HEK293 (cell line): Measurements from ENCODE around the gene TM7SF3.
A peak's percentile ranks its signal among the peaks of the same experiment; 100 is the strongest.

Experiments
- CTCF ChIA-PET: fragments of 350-600 bp; formaldehyde crosslinking; extraction: SDS; loops from one replicate; lab custom pipeline; 2021; ENCODE audit warnings: antibody characterized with exemption; lab: Yijun Ruan, JAX
- POLR2A ChIA-PET: fragments of 300-600 bp; formaldehyde crosslinking; extraction: SDS; loops from one replicate; lab custom pipeline; 2020; ENCODE audit warnings: antibody characterized with exemption, inconsistent platforms; lab: Yijun Ruan, JAX
- H3K27ac ChIP-seq: fragments of 200-500 bp; sonication (Bioruptor generic); 2 replicates; pipeline ENCODE4 v1.5.1; 2014; ENCODE audit warnings: low read depth, low read length, control low read depth, inconsistent platforms; ENCODE audit errors: extremely low read depth
- H3K36me3 ChIP-seq, 2 experiments: fragments of 200-500 bp in 1 of 2; sonication (Bioruptor generic) in 1 of 2; 1 replicate in 1 of 2; 2 replicates in 1 of 2; pipeline ENCODE4 v1.5.1; 2014 to 2017; ENCODE audit warnings: inconsistent platforms in 2 of 2, low read length in 2 of 2; ENCODE audit not compliant: control insufficient read depth in 2 of 2, insufficient read depth in 1 of 2
- H3K4me1 ChIP-seq: fragments of 200-500 bp; sonication (Bioruptor generic); 2 replicates; pipeline ENCODE4 v1.5.1; 2014; ENCODE audit warnings: mild to moderate bottlenecking, low read length, inconsistent platforms; ENCODE audit not compliant: control insufficient read depth, insufficient read depth
- H3K4me3 ChIP-seq: 2 replicates; pipeline ENCODE4 v1.5.1; 2011; ENCODE audit warnings: low read depth, mild to moderate bottlenecking, control low read depth, low read length, moderate library complexity
- H3K9me3 ChIP-seq: fragments of 200-500 bp; sonication (Bioruptor generic); 2 replicates; pipeline ENCODE4 v1.5.1; 2014; ENCODE audit warnings: low read depth, low read length, inconsistent platforms; ENCODE audit not compliant: control insufficient read depth, insufficient read depth
- GLIS1 ChIP-seq: fragments of 450-650 bp; formaldehyde crosslinking; IDR thresholded peaks from 2 replicates; pipeline ENCODE4 v1.5.1; 2016; ENCODE audit warnings: missing biosample characterization, missing genetic modification characterization
- HIC1 ChIP-seq: fragments of 450-650 bp; formaldehyde crosslinking; IDR thresholded peaks from 2 replicates; pipeline ENCODE4 v1.5.1; 2016; ENCODE audit warnings: missing biosample characterization, missing genetic modification characterization
- HOXC10 ChIP-seq: sonication (generic); formaldehyde crosslinking; IDR thresholded peaks from 2 replicates; pipeline ENCODE4 v1.8.1; 2023; ENCODE audit warnings: mild to moderate bottlenecking, missing genetic modification reagents
- KLF1 ChIP-seq: fragments of 450-650 bp; formaldehyde crosslinking; IDR thresholded peaks from 2 replicates; pipeline ENCODE4 v1.5.1; 2016; ENCODE audit warnings: missing biosample characterization, missing genetic modification characterization
- KLF16 ChIP-seq: fragments of 450-650 bp; formaldehyde crosslinking; IDR thresholded peaks from 2 replicates; pipeline ENCODE4 v1.5.1; 2017; ENCODE audit warnings: missing biosample characterization, missing genetic modification characterization
- KLF7 ChIP-seq: fragments of 450-650 bp; formaldehyde crosslinking; IDR thresholded peaks from 2 replicates; pipeline ENCODE4 v1.5.1; 2016; ENCODE audit warnings: missing biosample characterization, missing genetic modification characterization, borderline replicate concordance
- PRDM6 ChIP-seq: fragments of 450-650 bp; formaldehyde crosslinking; IDR thresholded peaks from 2 replicates; pipeline ENCODE4 v1.5.1; 2017; ENCODE audit warnings: missing biosample characterization, missing genetic modification characterization
- ZBTB44 ChIP-seq: fragments of 450-650 bp; IDR thresholded peaks from 2 replicates; pipeline ENCODE4 v1.5.1; 2018; ENCODE audit warnings: missing biosample characterization, mild to moderate bottlenecking, missing genetic modification characterization
- ZBTB8A ChIP-seq: fragments of 450-650 bp; formaldehyde crosslinking; IDR thresholded peaks from 2 replicates; pipeline ENCODE4 v1.5.1; 2016; ENCODE audit warnings: missing biosample characterization, missing genetic modification characterization
- ZFP69B ChIP-seq: fragments of 450-650 bp; formaldehyde crosslinking; IDR thresholded peaks from 2 replicates; pipeline ENCODE4 v1.5.1; 2016; ENCODE audit warnings: missing biosample characterization, missing genetic modification characterization
- ZNF157 ChIP-seq: fragments of 450-650 bp; formaldehyde crosslinking; IDR thresholded peaks from 2 replicates; pipeline ENCODE4 v1.5.1; 2016; ENCODE audit warnings: missing biosample characterization, missing genetic modification characterization
- ZNF2 ChIP-seq: fragments of 450-650 bp; formaldehyde crosslinking; IDR thresholded peaks from 2 replicates; pipeline ENCODE4 v1.5.1; 2016; ENCODE audit warnings: missing biosample characterization, missing genetic modification characterization
- ZNF202 ChIP-seq: fragments of 450-650 bp; formaldehyde crosslinking; IDR thresholded peaks from 2 replicates; pipeline ENCODE4 v1.5.1; 2016; ENCODE audit warnings: missing biosample characterization, missing genetic modification characterization, borderline replicate concordance
- ZNF211 ChIP-seq: fragments of 450-650 bp; formaldehyde crosslinking; IDR thresholded peaks from 2 replicates; pipeline ENCODE4 v1.5.1; 2016; ENCODE audit warnings: low read depth, missing biosample characterization, missing genetic modification characterization
- ZNF239 ChIP-seq: fragments of 450-650 bp; formaldehyde crosslinking; IDR thresholded peaks from 2 replicates; pipeline ENCODE4 v1.5.1; 2016; ENCODE audit warnings: missing biosample characterization, missing genetic modification characterization
- ZNF350 ChIP-seq: fragments of 450-650 bp; formaldehyde crosslinking; IDR thresholded peaks from 2 replicates; pipeline ENCODE4 v1.5.0; 2017; ENCODE audit warnings: missing biosample characterization, mild to moderate bottlenecking, missing genetic modification characterization
- ZNF37A ChIP-seq: fragments of 450-650 bp; IDR thresholded peaks from 2 replicates; pipeline ENCODE4 v1.5.1; 2018; ENCODE audit warnings: missing biosample characterization, missing genetic modification characterization
- ZNF391 ChIP-seq: fragments of 450-650 bp; formaldehyde crosslinking; IDR thresholded peaks from 2 replicates; pipeline ENCODE4 v1.5.1; 2016; ENCODE audit warnings: low read depth, missing biosample characterization, missing genetic modification characterization, borderline replicate concordance
- ZNF423 ChIP-seq: fragments of 450-650 bp; formaldehyde crosslinking; IDR thresholded peaks from 2 replicates; pipeline ENCODE4 v1.5.1; 2016; ENCODE audit warnings: missing biosample characterization, missing genetic modification characterization
- ZNF488 ChIP-seq: fragments of 450-650 bp; formaldehyde crosslinking; IDR thresholded peaks from 2 replicates; pipeline ENCODE4 v1.5.1; 2016; ENCODE audit warnings: missing biosample characterization, missing genetic modification characterization
- ZNF510 ChIP-seq: fragments of 450-650 bp; formaldehyde crosslinking; IDR thresholded peaks from 2 replicates; pipeline ENCODE4 v1.5.1; 2018; ENCODE audit warnings: mild to moderate bottlenecking, missing genetic modification characterization, missing biosample characterization; ENCODE audit not compliant: insufficient replicate concordance
- ZNF513 ChIP-seq: fragments of 450-650 bp; IDR thresholded peaks from 2 replicates; pipeline ENCODE4 v1.5.1; 2018; ENCODE audit warnings: missing biosample characterization, missing genetic modification characterization
- ZNF629 ChIP-seq: fragments of 450-650 bp; formaldehyde crosslinking; IDR thresholded peaks from 2 replicates; pipeline ENCODE4 v1.5.1; 2017; ENCODE audit warnings: missing biosample characterization, missing genetic modification characterization
- ZNF670 ChIP-seq: fragments of 450-650 bp; formaldehyde crosslinking; IDR thresholded peaks from 2 replicates; pipeline ENCODE4 v1.5.1; 2016; ENCODE audit warnings: missing biosample characterization, missing genetic modification characterization, low read depth
- ZNF677 ChIP-seq: fragments of 450-650 bp; IDR thresholded peaks from 2 replicates; pipeline ENCODE4 v1.5.0; 2018; ENCODE audit warnings: missing biosample characterization, mild to moderate bottlenecking, missing genetic modification characterization, moderate library complexity
- ZNF792 ChIP-seq: fragments of 450-650 bp; formaldehyde crosslinking; IDR thresholded peaks from 2 replicates; pipeline ENCODE4 v1.5.1; 2016; ENCODE audit warnings: missing biosample characterization, missing genetic modification characterization
- ZNF837 ChIP-seq: fragments of 450-650 bp; formaldehyde crosslinking; IDR thresholded peaks from 2 replicates; pipeline ENCODE4 v1.5.1; 2016; ENCODE audit warnings: missing biosample characterization, missing genetic modification characterization

TM7SF3 gene

DNA sequence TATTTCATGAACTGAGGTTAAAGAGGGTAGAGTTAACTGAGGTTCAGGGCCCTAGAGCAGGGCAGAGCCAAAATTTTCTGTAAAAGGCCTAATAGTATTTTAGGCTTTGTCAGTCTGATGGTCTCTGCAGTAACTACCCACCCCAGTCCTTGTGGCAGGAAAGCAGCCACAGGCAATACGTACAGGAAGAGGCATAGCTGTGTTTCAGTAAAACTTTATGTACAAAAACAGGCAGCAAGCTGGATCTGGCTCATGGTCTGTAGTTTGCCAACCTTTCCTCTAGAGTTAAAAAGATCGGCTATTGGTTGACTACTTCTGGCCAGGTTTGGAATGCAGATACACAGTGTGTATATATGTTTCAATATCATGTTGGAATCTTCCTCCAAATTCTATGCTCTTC lies 17.2 kb downstream of the TM7SF3 start:
- TF ChIP-seq ZNF157 (tag by site-specific recombination) (no peak), PRDM6 (no peak), ZNF2 (tag by site-specific recombination) (no peak), ZNF629 (no peak), HOXC10 (CRISPR knock-in tag) (no peak)
- H3K9me3 ChIP-seq = no peaks in the 10 kb centered on the region
- no peak overlapping the region for H3K27ac ChIP-seq
- peaks cover 29 to 67% of the 10 kb centered on the region in 2 experiments for H3K36me3 ChIP-seq
- ChIA-PET POLR2A (no interaction called here), CTCF (no interaction called here)
- H3K4me3 ChIP-seq = no peak overlapping the region
- H3K4me1 ChIP-seq = no peaks in the 10 kb centered on the region

DNA sequence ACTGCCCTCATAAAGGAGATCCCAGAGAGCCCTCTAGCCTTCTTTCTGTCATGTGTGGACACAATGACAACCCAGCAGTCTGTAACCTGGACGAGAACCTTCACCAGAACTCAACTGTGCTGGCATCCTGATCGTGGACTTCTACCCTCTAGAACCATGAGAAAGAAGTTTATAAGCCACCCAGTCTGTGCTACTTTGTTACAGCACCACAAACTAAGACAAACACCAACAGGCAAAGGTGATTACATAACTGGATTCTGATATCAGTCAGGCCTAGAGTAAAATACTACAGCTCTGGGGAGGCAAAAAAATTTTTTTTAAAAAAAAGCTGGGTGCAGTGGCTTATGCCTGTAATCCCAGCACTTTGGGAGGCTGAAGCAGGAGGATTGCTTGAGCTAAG lies 18.5 kb downstream of the TM7SF3 start:
- H3K36me3 ChIP-seq = peaks cover 31 to 68% of the 10 kb centered on the region in 2 experiments
- no peak for TF ChIP-seq ZNF239 (tag by site-specific recombination)
- no peak for TF ChIP-seq KLF7 (tag by site-specific recombination)
- no peak for TF ChIP-seq ZNF837 (tag by site-specific recombination)
- no peak for TF ChIP-seq ZBTB8A
- TF ChIP-seq ZNF391 = no peak
- no peak for TF ChIP-seq ZNF37A (tag by site-specific recombination)
- TF ChIP-seq ZNF510 (tag by site-specific recombination) = no peak
- TF ChIP-seq ZNF423 (tag by site-specific recombination) = no peak
- TF ChIP-seq ZNF211 = no peak
- no peak for TF ChIP-seq ZBTB44 (tag by site-specific recombination)
- no peak for TF ChIP-seq ZNF488 (tag by site-specific recombination)
- no peak overlapping the region for H3K4me3 ChIP-seq
- no peaks in the 10 kb centered on the region for H3K4me1 ChIP-seq
- POLR2A ChIA-PET = no interaction called here
- CTCF ChIA-PET = no interaction called here
- H3K9me3 ChIP-seq = no peaks in the 10 kb centered on the region
- no peak overlapping the region for H3K27ac ChIP-seq

DNA sequence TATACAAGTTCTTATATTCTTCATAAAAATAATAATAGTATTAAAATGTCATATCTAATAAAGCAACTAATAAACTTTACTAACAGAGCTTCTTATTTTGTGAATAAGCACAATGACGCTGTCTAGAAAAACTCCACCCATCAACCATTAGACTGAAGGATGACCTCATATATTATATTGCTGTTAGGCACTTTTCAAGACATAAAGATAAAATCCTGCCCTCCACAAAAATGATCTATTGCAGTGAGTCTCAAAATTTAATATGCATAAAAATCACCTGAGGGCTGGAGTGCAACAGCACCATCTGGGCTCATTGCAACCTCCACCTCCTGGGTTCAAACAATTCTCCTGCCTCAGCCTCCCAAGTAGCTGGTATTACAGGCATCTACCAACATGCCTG lies 20.1 kb downstream of the TM7SF3 start:
- Histone ChIP-seq H3K9me3 (no peaks in the 10 kb centered on the region), H3K27ac (no peak overlapping the region), H3K4me1 (no peaks in the 10 kb centered on the region), H3K36me3 (peaks cover 32 to 69% of the 10 kb centered on the region in 2 experiments), H3K4me3 (no peak overlapping the region)
- CTCF ChIA-PET = interaction anchor here (0.6 to 1.7 kb wide), 3 partner anchors 9 to 185 kb away, joined by 3 to 4 read pairs (median 4); no protein-coding TSS in a partner anchor
- POLR2A ChIA-PET = no interaction called here
- no peak for TF ChIP-seq ZNF202 (tag by site-specific recombination)
- no peak for TF ChIP-seq ZNF792 (tag by site-specific recombination)
- peak; percentile 73 for TF ChIP-seq HIC1
- no peak for TF ChIP-seq ZNF513 (tag by site-specific recombination)
- TF ChIP-seq ZNF677 (tag by site-specific recombination) = no peak
- no peak for TF ChIP-seq ZNF350 (tag by site-specific recombination)
- TF ChIP-seq ZNF211 = no peak
- peak; percentile 41; the same call in 1 of the 2 replicates for TF ChIP-seq KLF16
- no peak for TF ChIP-seq ZFP69B (tag by site-specific recombination)
- no peak for TF ChIP-seq KLF1 (tag by site-specific recombination)
- TF ChIP-seq GLIS1 (tag by site-specific recombination) = no peak
- TF ChIP-seq ZNF670 (tag by site-specific recombination) = no peak
